ENCODE measurements around the gene C3orf52.
A peak's percentile ranks its signal among the peaks of the same experiment; 100 is the strongest.

The C3orf52 gene

GRCh38 chr3:112137781-112138180, 51.6 kb downstream of the C3orf52 start:
- DNase-seq: peak; percentile 29

- DNase-seq: no peak
Observed at GRCh38 chr3:112138219-112138969, 52.2 kb downstream of the C3orf52 start.

GRCh38 chr3:112140584-112140983, 54.4 kb downstream of the C3orf52 start:
- no peak for DNase-seq

- no peak for DNase-seq
Observed at GRCh38 chr3:112141293-112141692, 55.1 kb downstream of the C3orf52 start.

- DNase-seq: no peak
Observed at GRCh38 chr3:112143251-112143650, 57.1 kb downstream of the C3orf52 start.

GRCh38 chr3:112143689-112144088, 57.5 kb downstream of the C3orf52 start:
- no peak for DNase-seq

GRCh38 chr3:112149136-112149535, 62.9 kb downstream of the C3orf52 start:
- no peak for DNase-seq

GRCh38 chr3:112167758-112168157, 81.6 kb downstream of the C3orf52 start:
- no peak for DNase-seq
